Epithelial cell of esophagus (primary cell): Measurements from ENCODE around the gene FBXL7.

ENCODE experiments used
- DNase-seq: peaks from one replicate; pipeline ENCODE4 v3.0.0; 2010; ENCODE audit warnings: low read depth
- H3K4me3 ChIP-seq: 2 replicates; pipeline ENCODE4 v1.5.1; 2011; ENCODE audit warnings: mild to moderate bottlenecking, low read length, control low read depth
- TF ChIP-seq, protein P1 (sequence below): IDR thresholded peaks from 2 replicates; pipeline ENCODE4 v1.5.1; 2011; ENCODE audit warnings: low read depth, mild to moderate bottlenecking, low read length, control low read depth, inconsistent platforms; ENCODE audit not compliant: insufficient read depth; ENCODE audit errors: missing control alignments

FBXL7 gene

DNA sequence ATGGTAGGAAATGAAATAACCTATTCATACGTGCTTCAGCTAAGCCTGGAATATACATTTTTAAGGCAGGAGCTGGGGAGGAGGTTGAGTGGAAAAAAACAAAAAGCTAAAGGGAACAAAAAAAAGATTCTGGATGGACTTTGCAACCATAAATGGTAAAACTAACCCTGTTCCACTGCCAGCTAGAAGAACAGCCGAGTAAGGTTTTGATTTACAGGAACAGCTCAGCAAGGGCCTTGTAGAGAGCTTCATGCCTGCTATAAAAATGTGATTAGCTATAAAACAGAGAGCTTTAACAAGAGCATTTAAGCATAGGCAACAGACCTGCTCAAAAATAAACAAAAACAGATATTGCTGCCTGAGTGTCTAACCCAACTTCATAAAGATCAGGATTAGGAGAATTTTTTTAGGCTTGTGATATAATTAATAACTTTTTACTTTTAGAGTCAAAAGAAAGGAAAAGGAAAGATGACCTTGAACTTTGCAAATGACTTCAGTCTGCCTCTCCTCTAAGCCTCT lies 194.8 kb downstream of the FBXL7 start:
- H3K4me3 ChIP-seq: no peak overlapping the region
- TF ChIP-seq, protein P1, sequence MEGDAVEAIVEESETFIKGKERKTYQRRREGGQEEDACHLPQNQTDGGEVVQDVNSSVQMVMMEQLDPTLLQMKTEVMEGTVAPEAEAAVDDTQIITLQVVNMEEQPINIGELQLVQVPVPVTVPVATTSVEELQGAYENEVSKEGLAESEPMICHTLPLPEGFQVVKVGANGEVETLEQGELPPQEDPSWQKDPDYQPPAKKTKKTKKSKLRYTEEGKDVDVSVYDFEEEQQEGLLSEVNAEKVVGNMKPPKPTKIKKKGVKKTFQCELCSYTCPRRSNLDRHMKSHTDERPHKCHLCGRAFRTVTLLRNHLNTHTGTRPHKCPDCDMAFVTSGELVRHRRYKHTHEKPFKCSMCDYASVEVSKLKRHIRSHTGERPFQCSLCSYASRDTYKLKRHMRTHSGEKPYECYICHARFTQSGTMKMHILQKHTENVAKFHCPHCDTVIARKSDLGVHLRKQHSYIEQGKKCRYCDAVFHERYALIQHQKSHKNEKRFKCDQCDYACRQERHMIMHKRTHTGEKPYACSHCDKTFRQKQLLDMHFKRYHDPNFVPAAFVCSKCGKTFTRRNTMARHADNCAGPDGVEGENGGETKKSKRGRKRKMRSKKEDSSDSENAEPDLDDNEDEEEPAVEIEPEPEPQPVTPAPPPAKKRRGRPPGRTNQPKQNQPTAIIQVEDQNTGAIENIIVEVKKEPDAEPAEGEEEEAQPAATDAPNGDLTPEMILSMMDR: no peak

DNA sequence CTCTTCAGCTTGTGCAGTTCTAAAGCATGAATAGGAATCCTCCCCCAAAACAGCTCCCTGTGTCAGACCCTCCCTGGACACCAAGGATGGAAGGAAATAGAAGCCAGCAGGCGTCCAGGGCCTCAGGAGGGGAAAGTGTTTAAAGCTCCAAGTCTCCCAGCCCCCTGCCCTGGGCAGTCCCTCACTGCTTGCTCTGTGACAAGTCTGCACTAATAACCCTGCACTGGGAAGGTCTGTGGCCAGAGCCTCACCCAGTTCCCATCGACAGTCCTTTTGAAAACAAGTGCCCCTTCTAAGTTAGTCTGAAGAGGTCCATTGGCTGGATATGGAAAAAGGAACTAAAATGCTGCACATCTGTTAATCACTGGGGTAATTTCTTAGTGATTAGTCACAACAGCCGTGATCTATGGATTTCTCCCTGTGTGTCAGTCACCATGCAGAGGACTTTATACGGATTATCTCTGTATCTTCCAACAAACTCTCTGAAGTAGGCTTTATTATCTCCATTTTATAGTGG lies 195.3 kb downstream of the FBXL7 start:
- H3K4me3 ChIP-seq: no peak overlapping the region
- DNase-seq: peak; percentile 28
- TF ChIP-seq, protein P1: no peak

More for the DNA sequence above, 194.8 kb downstream of the FBXL7 start:
- no peak for DNase-seq

DNA sequence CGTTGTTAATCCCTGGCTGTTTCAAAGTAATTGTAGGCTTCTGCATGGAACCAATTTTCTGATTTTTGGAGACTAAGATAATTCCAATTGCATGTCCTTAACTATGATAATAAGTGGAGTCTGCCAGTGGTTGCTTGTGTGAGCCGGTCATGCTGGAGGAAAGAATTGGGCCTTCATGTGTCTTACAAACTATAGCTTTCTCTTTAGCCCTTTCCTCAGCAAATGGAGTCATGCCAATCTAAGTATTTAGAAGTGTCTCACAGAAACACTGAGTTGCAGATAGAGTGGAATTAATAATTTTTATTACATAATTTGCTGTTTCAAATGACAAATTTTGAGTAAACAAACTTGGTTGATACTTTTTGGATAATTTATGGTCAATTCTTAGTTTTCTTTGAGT lies 200.4 kb downstream of the FBXL7 start:
- DNase-seq: no peak
- TF ChIP-seq, protein P1: no peak
- H3K4me3 ChIP-seq: no peak overlapping the region

DNA sequence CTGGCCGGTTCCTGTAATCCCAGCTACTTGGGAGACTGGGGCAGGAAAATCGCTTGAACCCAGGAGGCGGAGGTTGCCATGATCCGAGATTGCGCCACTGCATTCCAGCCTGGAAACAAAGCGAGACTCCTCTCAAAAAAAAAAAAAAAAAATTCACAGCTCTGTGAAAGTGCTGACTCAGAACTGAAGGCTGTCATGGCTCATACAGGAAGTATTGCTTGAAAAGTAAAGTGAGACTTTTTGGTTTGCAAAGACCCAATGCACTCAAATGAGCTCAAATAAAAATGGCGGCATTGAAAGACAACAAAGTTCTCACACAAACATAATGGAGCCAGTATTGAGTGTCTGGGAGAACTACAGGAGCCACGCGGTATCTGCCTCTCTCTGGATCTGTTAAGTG lies 202.1 kb downstream of the FBXL7 start:
- H3K4me3 ChIP-seq: no peak overlapping the region
- peak; percentile 53 for DNase-seq
- TF ChIP-seq, protein P1: no peak

DNA sequence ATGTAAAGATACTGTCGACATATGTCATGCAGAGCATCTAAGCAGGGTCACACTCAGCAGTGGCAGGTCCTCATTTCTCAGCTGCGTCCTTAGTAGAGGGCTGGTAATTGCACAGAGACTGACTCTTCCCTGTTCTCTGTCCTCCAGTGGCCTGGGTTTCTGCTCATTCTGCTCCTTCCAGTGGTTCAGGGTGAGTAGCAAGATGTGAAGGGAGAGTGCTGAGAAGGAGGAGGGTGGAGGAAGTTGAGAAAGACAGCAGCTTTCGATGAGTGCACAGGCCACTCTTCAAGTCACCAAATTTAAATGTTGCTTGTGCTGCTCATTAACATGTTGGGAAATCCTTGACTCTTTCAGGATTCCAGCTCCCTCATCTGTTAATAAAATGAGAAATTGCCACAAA lies 203.9 kb downstream of the FBXL7 start:
- no peak overlapping the region for H3K4me3 ChIP-seq
- no peak for DNase-seq
- TF ChIP-seq, protein P1: no peak

DNA sequence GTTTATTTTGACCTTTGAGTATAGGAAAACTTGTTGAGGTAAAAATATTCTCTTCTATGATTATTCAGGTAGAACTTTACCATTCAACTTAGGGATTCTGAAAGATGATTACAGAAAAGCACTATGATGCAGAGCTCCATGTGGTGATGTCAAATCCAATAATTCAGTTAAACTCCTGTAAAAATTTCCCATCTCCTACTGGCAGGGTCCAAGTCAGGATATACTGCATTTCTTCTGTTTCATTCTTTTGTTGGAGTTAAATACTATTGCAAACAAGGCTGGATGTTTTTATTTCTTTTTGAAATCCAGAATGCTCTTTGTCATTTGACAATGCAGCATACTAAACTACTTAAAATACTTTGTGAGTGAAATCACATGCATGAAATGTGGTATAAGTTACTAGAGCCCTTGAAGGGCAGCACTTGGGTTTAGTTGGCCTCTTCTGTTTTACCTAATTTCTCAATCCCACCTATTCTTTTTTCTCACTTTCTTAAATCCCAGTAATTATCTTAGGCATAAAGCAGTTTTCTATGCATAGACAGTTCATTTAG lies 204.5 kb downstream of the FBXL7 start:
- H3K4me3 ChIP-seq: no peak overlapping the region
- TF ChIP-seq, protein P1: no peak
- DNase-seq: no peak

DNA sequence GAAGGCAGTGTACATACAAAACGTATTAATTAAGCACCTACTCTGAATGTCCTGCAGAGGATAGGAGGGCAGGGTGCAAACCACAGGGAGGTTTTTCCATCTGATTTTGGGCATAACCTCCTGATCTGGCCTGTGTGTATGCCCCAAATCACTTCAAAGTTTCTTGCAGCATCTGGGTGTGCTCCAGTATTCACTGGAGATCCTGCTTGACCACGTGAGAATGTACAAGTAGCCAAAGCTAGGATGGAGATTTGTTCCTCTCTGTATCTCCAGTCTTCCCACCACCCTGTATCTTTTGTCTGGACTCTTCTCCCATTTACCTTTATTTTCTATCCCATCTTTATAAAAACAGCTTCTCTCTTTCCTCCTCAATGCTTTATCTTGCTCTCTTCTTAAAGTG lies 207.7 kb downstream of the FBXL7 start:
- TF ChIP-seq, protein P1: no peak
- DNase-seq: no peak
- no peak overlapping the region for H3K4me3 ChIP-seq
